GM12874 (cell line): ENCODE data around the gene SPAG16.

Source experiments
- CTCF ChIP-seq: IDR thresholded peaks from 2 replicates; pipeline ENCODE4 v1.5.1; 2011; ENCODE audit warnings: low read depth, mild to moderate bottlenecking, control low read depth, low read length, moderate library complexity; ENCODE audit not compliant: insufficient read depth

SPAG16 gene

GRCh38 chr2:214320211-214320610 lies 1035.9 kb downstream of the SPAG16 start:
- TF ChIP-seq CTCF = no peak

- TF ChIP-seq CTCF = no peak
These were observed 1038.4 kb downstream of the SPAG16 start for GRCh38 chr2:214322662-214323061.

GRCh38 chr2:214325404-214325803 lies 1041.1 kb downstream of the SPAG16 start:
- no peak for TF ChIP-seq CTCF

GRCh38 chr2:214328941-214329340 lies 1044.7 kb downstream of the SPAG16 start:
- no peak for TF ChIP-seq CTCF

- no peak for TF ChIP-seq CTCF
These were observed 1057.4 kb downstream of the SPAG16 start for GRCh38 chr2:214341646-214342045.

GRCh38 chr2:214358506-214358905 lies 1074.2 kb downstream of the SPAG16 start:
- no peak for TF ChIP-seq CTCF

- no peak for TF ChIP-seq CTCF
These were observed 1076.9 kb downstream of the SPAG16 start for GRCh38 chr2:214361116-214361515.

- no peak for TF ChIP-seq CTCF
These were observed 1081.3 kb downstream of the SPAG16 start for GRCh38 chr2:214365549-214365948.
